ENCODE data around the gene OLIG2.

GRCh38 chr21:33019885-33020557 lies 5.7 kb upstream of the OLIG2 start:
- TF ChIP-seq TAF1 (IDR thresholded peaks at IDR 0.05; ENCODE audit: borderline replicate concordance, low read depth, low read length), result no peak
- no peak for TF ChIP-seq POLR2A (IDR thresholded peaks at IDR 0.05; ENCODE audit: low read depth, low read length)
- no peak for TF ChIP-seq POLR2AphosphoS5 (IDR thresholded peaks at IDR 0.05; ENCODE audit: low read depth, low read length)
